A549 (cell line): ENCODE data around the gene NFIX.

Experiments used
- FOSL2 ChIP-seq, 2 experiments: fragments of 450-650 bp in 1 of 2; fragments of >200 bp in 1 of 2; sonication (Bioruptor Twin) in 1 of 2; formaldehyde crosslinking; IDR thresholded peaks; 2 replicates each; pipeline versions ENCODE4 v1.5.0 to v1.6.1; 2016 to 2020; ENCODE audit warnings: mild to moderate bottlenecking in 1 of 2, moderate library complexity in 1 of 2
- HOXA7 ChIP-seq: fragments of 250-450 bp; sonication (Bioruptor Pico); IDR thresholded peaks from 2 replicates; pipeline ENCODE4 v1.5.0; 2020; ENCODE audit warnings: mild to moderate bottlenecking, moderate library complexity
- REST ChIP-seq: fragments of 200-600 bp; sonication (generic); IDR thresholded peaks from 2 replicates; pipeline ENCODE4 v1.6.1; 2016; ENCODE audit warnings: antibody characterized with exemption, mild to moderate bottlenecking, moderate library complexity
- TF ChIP-seq, protein P1 (sequence below): fragments of 450-650 bp; IDR thresholded peaks from 2 replicates; pipeline ENCODE4 v1.6.1; 2014; ENCODE audit warnings: antibody characterized with exemption
- TF ChIP-seq, protein P2 (sequence below): fragments of >200 bp; sonication (Bioruptor Twin); formaldehyde crosslinking; IDR thresholded peaks from 3 replicates; pipeline ENCODE4 v1.5.1; 2016

DNA sequence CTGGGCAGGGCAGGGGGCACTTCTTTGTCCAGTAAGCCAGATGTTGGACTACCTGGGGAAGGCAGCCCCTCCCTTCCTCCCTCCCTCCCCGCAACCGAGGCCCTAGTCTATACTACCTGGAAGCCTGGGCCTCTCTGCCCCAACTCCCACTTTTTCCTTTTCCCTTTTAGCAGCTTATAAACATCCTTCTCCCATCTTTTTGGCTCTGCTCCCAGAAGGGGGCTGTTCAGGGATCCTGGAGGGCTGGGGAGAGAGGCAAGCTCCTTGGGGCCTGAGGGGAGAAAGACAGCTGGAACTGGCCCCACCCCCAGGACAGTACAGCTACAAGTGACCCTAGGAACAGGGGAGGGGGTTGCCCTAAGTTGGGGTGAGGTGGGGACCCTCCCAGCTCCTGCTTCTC is 62.5 kb downstream of the NFIX start:
- TF ChIP-seq, protein P1, sequence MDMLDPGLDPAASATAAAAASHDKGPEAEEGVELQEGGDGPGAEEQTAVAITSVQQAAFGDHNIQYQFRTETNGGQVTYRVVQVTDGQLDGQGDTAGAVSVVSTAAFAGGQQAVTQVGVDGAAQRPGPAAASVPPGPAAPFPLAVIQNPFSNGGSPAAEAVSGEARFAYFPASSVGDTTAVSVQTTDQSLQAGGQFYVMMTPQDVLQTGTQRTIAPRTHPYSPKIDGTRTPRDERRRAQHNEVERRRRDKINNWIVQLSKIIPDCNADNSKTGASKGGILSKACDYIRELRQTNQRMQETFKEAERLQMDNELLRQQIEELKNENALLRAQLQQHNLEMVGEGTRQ = no peak
- TF ChIP-seq, protein P2, sequence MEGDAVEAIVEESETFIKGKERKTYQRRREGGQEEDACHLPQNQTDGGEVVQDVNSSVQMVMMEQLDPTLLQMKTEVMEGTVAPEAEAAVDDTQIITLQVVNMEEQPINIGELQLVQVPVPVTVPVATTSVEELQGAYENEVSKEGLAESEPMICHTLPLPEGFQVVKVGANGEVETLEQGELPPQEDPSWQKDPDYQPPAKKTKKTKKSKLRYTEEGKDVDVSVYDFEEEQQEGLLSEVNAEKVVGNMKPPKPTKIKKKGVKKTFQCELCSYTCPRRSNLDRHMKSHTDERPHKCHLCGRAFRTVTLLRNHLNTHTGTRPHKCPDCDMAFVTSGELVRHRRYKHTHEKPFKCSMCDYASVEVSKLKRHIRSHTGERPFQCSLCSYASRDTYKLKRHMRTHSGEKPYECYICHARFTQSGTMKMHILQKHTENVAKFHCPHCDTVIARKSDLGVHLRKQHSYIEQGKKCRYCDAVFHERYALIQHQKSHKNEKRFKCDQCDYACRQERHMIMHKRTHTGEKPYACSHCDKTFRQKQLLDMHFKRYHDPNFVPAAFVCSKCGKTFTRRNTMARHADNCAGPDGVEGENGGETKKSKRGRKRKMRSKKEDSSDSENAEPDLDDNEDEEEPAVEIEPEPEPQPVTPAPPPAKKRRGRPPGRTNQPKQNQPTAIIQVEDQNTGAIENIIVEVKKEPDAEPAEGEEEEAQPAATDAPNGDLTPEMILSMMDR = no peak
- TF ChIP-seq REST (no peak), HOXA7 (no peak), FOSL2 (IDR thresholded peaks at IDR 0.05) (no peak), FOSL2 (CRISPR knock-in tag; IDR thresholded peaks at IDR 0.05) (no peak)
